SU-DHL-6 (cell line): ENCODE results near the gene PTPRA.

Experiments used
- H2AFZ ChIP-seq: fragments of 200-600 bp; sonication (generic); 2 replicates; pipeline ENCODE4 v1.6.1; 2014; ENCODE audit warnings: low read depth, mild to moderate bottlenecking, moderate library complexity, mixed read lengths, antibody characterized with exemption, low read length; ENCODE audit not compliant: severe bottlenecking
- H3F3A ChIP-seq: fragments of 200-600 bp; shearing (Covaris generic); 2 replicates; pipeline ENCODE4 v1.6.0; 2016; ENCODE audit warnings: antibody characterized with exemption, mild to moderate bottlenecking; ENCODE audit not compliant: insufficient read depth
- H3K27ac ChIP-seq: fragments of 200-600 bp; sonication (generic); 2 replicates; pipeline ENCODE4 v1.5.1; 2016; ENCODE audit warnings: low read depth, mild to moderate bottlenecking, low read length, moderate library complexity, mixed read lengths
- H3K27me3 ChIP-seq: fragments of 200-600 bp; sonication (generic), shearing (Covaris generic); 2 replicates; pipeline ENCODE4 v1.6.0; 2014; ENCODE audit warnings: mild to moderate bottlenecking, low read length
- H3K36me3 ChIP-seq: fragments of 200-600 bp; sonication (generic); 2 replicates; pipeline ENCODE4 v1.6.1; 2014; ENCODE audit warnings: mild to moderate bottlenecking, low read length, mixed read lengths
- H3K4me2 ChIP-seq: fragments of 300-600, 200-600 bp; shearing (Covaris generic), sonication (generic); 2 replicates; pipeline ENCODE4 v1.6.0; 2014; ENCODE audit warnings: low read length, low read depth, mild to moderate bottlenecking; ENCODE audit not compliant: poor library complexity, severe bottlenecking
- H3K4me3 ChIP-seq: fragments of 200-600 bp; sonication (generic); 2 replicates; pipeline ENCODE4 v1.5.1; 2014; ENCODE audit warnings: antibody characterized with exemption, low read length, mild to moderate bottlenecking, mixed read lengths; ENCODE audit not compliant: insufficient read depth, poor library complexity, severe bottlenecking
- H3K79me2 ChIP-seq: fragments of 200-600 bp; sonication (generic); 2 replicates; pipeline ENCODE4 v1.6.1; 2014; ENCODE audit warnings: mild to moderate bottlenecking, low read length, moderate library complexity; ENCODE audit not compliant: insufficient read depth
- H3K9ac ChIP-seq: fragments of 200-600 bp; sonication (generic); 2 replicates; pipeline ENCODE4 v1.7.0; 2014; ENCODE audit warnings: mild to moderate bottlenecking, low read length
- H3K9me2 ChIP-seq: fragments of 200-600 bp; sonication (generic); replicated peaks from 2 replicates; pipeline ENCODE4 v1.6.1; 2014; ENCODE audit warnings: low read length; ENCODE audit not compliant: insufficient read depth
- H3K9me3 ChIP-seq: fragments of 200-600 bp; sonication (generic); 2 replicates; pipeline ENCODE4 v1.6.1; 2014; ENCODE audit warnings: low read length, mixed read lengths; ENCODE audit not compliant: insufficient read depth
- H4K20me1 ChIP-seq: fragments of 200-600 bp; sonication (generic); 2 replicates; pipeline ENCODE4 v1.6.1; 2014; ENCODE audit warnings: low read depth, mild to moderate bottlenecking, antibody characterized with exemption, low read length, moderate library complexity, mixed read lengths
- EZH2phosphoT487 ChIP-seq: fragments of 200-600 bp; sonication (generic), shearing (Covaris generic); conservative IDR thresholded peaks from 2 replicates; pipeline ENCODE4 v1.6.1; 2018; ENCODE audit warnings: mild to moderate bottlenecking, antibody characterized with exemption, low read length, moderate library complexity, mixed read lengths
- TF ChIP-seq, protein P1 (sequence below): fragments of 200-600 bp; sonication (generic); IDR thresholded peaks from one replicate; pipeline ENCODE4 v1.5.1; 2017; ENCODE audit warnings: antibody characterized with exemption, mild to moderate bottlenecking, low read length, moderate library complexity; ENCODE audit not compliant: insufficient read depth, poor library complexity, severe bottlenecking

Gene PTPRA

DNA sequence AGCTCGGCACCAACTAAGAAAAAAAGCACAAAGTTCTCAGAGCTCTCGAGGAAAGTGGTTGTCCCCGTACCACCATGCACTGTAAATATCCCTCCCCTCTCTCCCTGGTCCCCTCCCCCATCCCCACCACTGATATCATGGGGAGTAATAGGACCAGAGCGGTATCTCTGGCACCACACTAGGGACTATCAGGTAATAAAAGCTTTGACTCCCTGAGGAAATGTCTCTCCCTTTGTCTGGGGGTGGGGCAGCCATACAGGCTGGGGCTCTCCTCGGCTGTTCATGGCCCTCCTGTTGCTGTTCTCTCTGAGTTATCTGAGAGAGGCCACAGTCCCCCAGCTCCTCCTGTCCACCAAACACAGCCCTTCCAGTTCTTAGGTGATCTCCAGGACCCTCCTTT, 165.2 kb downstream of the PTPRA start:
- Histone ChIP-seq H3K36me3 (0 out of 2 replicates have a peak, but pooled peaks cover 2% of the 10 kb centered on the region), H3K4me3 (no peak overlapping the region), H3K27me3 (no peaks in the 10 kb centered on the region), H3K9ac (no peak overlapping the region), H2AFZ (no peak overlapping the region), H3K79me2 (no peaks in the 10 kb centered on the region), H3K4me2 (no peak overlapping the region), H4K20me1 (no peaks in the 10 kb centered on the region), H3K27ac (no peak overlapping the region), H3K9me3 (no peaks in the 10 kb centered on the region), H3F3A (no peaks in the 10 kb centered on the region), H3K9me2 (no peaks in the 10 kb centered on the region)
- TF ChIP-seq EZH2phosphoT487 = no peak
- TF ChIP-seq, protein P1, sequence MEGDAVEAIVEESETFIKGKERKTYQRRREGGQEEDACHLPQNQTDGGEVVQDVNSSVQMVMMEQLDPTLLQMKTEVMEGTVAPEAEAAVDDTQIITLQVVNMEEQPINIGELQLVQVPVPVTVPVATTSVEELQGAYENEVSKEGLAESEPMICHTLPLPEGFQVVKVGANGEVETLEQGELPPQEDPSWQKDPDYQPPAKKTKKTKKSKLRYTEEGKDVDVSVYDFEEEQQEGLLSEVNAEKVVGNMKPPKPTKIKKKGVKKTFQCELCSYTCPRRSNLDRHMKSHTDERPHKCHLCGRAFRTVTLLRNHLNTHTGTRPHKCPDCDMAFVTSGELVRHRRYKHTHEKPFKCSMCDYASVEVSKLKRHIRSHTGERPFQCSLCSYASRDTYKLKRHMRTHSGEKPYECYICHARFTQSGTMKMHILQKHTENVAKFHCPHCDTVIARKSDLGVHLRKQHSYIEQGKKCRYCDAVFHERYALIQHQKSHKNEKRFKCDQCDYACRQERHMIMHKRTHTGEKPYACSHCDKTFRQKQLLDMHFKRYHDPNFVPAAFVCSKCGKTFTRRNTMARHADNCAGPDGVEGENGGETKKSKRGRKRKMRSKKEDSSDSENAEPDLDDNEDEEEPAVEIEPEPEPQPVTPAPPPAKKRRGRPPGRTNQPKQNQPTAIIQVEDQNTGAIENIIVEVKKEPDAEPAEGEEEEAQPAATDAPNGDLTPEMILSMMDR = no peak

DNA sequence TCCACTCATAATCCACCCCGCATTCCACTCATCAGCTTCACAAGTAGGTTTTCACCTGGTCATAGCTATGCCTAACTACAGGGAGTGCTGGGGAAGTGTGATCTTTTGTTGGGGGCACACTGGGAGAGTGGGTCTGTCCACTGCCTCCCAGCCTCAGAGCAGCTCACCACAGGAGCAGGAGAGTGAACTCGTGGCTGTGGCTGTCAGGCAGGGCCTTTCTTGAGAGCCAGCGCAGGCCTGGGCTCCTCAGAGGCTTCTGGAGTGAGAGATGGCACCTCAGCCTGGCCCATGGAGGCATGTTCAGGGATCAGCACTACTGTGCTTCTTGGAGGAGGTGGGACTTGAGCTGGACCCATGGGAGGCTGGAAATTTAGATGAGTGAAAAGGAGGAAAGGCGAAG, 166.1 kb downstream of the PTPRA start:
- Histone ChIP-seq H3K4me2 (no peak overlapping the region), H3K27me3 (no peaks in the 10 kb centered on the region), H3K4me3 (no peak overlapping the region), H3K27ac (no peak overlapping the region), H3K9me2 (no peaks in the 10 kb centered on the region), H3K79me2 (no peaks in the 10 kb centered on the region), H3F3A (no peaks in the 10 kb centered on the region), H2AFZ (no peak overlapping the region), H3K9ac (no peak overlapping the region), H3K9me3 (no peaks in the 10 kb centered on the region), H3K36me3 (0 out of 2 replicates have a peak, but pooled peaks cover 2% of the 10 kb centered on the region), H4K20me1 (no peaks in the 10 kb centered on the region)
- TF ChIP-seq, protein P1 = no peak

DNA sequence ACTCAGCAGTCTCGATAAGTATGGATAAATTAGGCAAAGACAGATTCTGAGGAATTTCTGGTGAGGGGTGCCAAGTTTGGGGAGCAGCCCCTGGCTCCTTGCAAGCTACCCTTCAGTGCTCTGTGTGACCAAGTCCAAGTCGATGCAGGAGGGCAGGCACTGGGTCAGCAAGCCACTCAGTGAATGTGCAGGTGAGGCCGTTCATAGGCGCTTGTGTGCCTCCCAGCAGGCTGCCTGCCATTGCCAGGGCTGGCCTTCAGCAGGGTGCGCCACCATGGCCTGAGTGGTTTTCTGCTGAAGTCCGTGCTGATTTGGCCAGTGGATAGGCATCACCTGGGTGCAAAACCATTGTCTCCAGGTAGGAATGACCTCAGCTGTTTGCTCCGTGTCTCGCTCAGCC, 166.8 kb downstream of the PTPRA start:
- Histone ChIP-seq H3K4me3 (no peak overlapping the region), H3K79me2 (no peaks in the 10 kb centered on the region), H4K20me1 (no peaks in the 10 kb centered on the region), H3K27me3 (no peaks in the 10 kb centered on the region), H3K9me3 (no peaks in the 10 kb centered on the region), H3F3A (no peaks in the 10 kb centered on the region), H3K4me2 (no peak overlapping the region), H3K9me2 (no peaks in the 10 kb centered on the region), H3K27ac (no peak overlapping the region), H3K9ac (no peak overlapping the region), H2AFZ (no peak overlapping the region), H3K36me3 (0 out of 2 replicates have a peak, but pooled peaks cover 2% of the 10 kb centered on the region)
- TF ChIP-seq EZH2phosphoT487 = no peak

DNA sequence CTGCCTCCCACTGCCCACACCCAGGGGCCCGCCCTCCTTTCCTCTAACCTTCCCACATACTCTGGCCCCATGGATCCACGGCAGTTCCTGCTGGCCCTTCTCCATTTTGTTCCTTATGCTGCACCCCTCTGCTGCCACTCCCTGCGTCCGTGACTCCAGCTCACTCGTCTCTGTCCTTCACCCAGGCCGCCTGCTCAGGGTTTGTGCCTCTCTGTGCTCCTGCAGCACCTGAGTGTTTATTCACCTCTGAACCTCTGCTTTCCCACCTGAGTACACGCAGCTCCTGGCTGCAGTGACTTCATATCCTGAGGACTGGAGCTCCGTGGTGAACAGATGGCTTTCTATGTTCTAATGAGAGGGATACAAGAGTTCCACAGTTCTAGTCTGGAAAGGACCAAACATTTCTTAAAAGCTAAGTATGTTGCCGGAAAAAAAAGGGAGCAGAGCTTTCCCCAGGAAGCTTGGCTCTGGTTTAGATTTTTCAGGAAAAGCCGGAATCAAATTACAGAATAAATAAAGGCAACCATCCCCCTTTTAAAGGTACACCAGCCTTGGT, 168.7 kb downstream of the PTPRA start:
- no peak overlapping the region for H3K9ac ChIP-seq
- H3K4me2 ChIP-seq = no peak overlapping the region
- no peaks in the 10 kb centered on the region for H3K9me3 ChIP-seq
- H3K9me2 ChIP-seq = no peaks in the 10 kb centered on the region
- H4K20me1 ChIP-seq = no peaks in the 10 kb centered on the region
- H2AFZ ChIP-seq = no peak overlapping the region
- peaks cover 8% of the 10 kb centered on the region for H3K79me2 ChIP-seq
- H3K27me3 ChIP-seq = no peaks in the 10 kb centered on the region
- H3K4me3 ChIP-seq = no peak overlapping the region
- no peak overlapping the region for H3K27ac ChIP-seq
- TF ChIP-seq, protein P1 = no peak
- TF ChIP-seq EZH2phosphoT487 = no peak
- no peaks in the 10 kb centered on the region for H3F3A ChIP-seq
- H3K36me3 ChIP-seq = 0 out of 2 replicates have a peak, but pooled peaks cover 2% of the 10 kb centered on the region
